Heart left ventricle (tissue), 16 donors: ENCODE data around the gene OXGR1. TPM values are rescaled to one million over a fixed set of nuclear protein-coding genes. Genes with fewer than 3 reads are reported as not detected.

ENCODE experiments used
- ATAC-seq, 4 donors: fragments of 200-7000 bp; cut with Tn5 transposase; one replicate each; pipeline ENCODE4 v1.9.1; 2020 to 2022; ENCODE audit warnings: moderate library complexity in 4 of 4, mild to moderate bottlenecking in 3 of 4, moderate number of reproducible peaks in 1 of 4
- DNase-seq, 5 donors: peaks; one replicate each; pipeline ENCODE4 v3.0.0-alpha.2; 2020
- H3K27ac ChIP-seq, 12 donors: fragments of 200-600 bp; sonication (generic) in 4 of 12; one replicate each; pipeline versions ENCODE4 v1.5.0 to v1.8.0; 2016 to 2022; ENCODE audit warnings: mild to moderate bottlenecking in 2 of 12
- H3K27me3 ChIP-seq, 9 donors: fragments of 200-600 bp; sonication (generic) in 2 of 9; one replicate each; pipeline versions ENCODE4 v1.5.1 to v1.8.0; 2016 to 2022; ENCODE audit warnings: mild to moderate bottlenecking in 3 of 9
- H3K36me3 ChIP-seq, 9 donors: fragments of 200-600 bp; sonication (generic) in 2 of 9; one replicate each; pipeline versions ENCODE4 v1.5.0 to v1.8.0; 2018 to 2022; ENCODE audit warnings: mild to moderate bottlenecking in 2 of 9
- H3K4me1 ChIP-seq, 12 donors: fragments of 200-600 bp; sonication (generic) in 4 of 12; one replicate each; pipeline versions ENCODE4 v1.5.0 to v1.8.0; 2016 to 2022; ENCODE audit warnings: mild to moderate bottlenecking in 3 of 12
- H3K4me3 ChIP-seq, 12 donors: fragments of 200-600 bp; sonication (generic) in 4 of 12; one replicate each; pipeline versions ENCODE4 v1.5.0 to v1.8.0; 2017 to 2022; ENCODE audit warnings: mild to moderate bottlenecking in 9 of 12, moderate library complexity in 4 of 12
- H3K9me3 ChIP-seq, 12 donors: fragments of 200-600 bp; sonication (generic) in 4 of 12; one replicate each; pipeline versions ENCODE4 v1.5.0 to v1.8.0; 2016 to 2022; ENCODE audit warnings: mild to moderate bottlenecking in 1 of 12
- CTCF ChIP-seq, 12 donors: fragments of 200-600 bp; sonication (generic) in 4 of 12; IDR thresholded peaks; one replicate each; pipeline versions ENCODE4 v1.5.0 to v1.8.0; 2018 to 2022; ENCODE audit warnings: antibody characterized with exemption in 12 of 12, mild to moderate bottlenecking in 5 of 12
- POLR2A ChIP-seq, 2 donors: fragments of 450-650 bp; IDR thresholded peaks; one replicate each; pipeline ENCODE4 v1.6.1; 2017; ENCODE audit warnings: antibody characterized with exemption in 2 of 2, mild to moderate bottlenecking in 2 of 2, moderate library complexity in 2 of 2
- WGBS, 4 donors: extraction: QIAGEN DNeasy Blood & Tissue Kit in 2 of 4; methylation state at CpG; one replicate each; pipeline versions ENCODE4 v1.1.5 to v1.1.7; 2013 to 2018; 5-methylcytosine and 5-hydroxymethylcytosine counted together
- intact Hi-C, 10 donors: fragments of 100-400 bp; cut with DNase I; formaldehyde crosslinking; loops; one replicate each; pipeline versions ENCODE4 v1.11.1 to v1.14.2; 2022
- polyA plus RNA-seq, 2 donors: library from polyadenylated mRNA; stranded (reverse); fragments of 200-250 nt; gene quantifications; one replicate each; pipeline ENCODE4 v1.2.3, GENCODE V29; 2013
- total RNA-seq, 9 donors: library from RNA; depleted of rRNA in 2 of 9; stranded (reverse); fragments of >200 nt in 2 of 9; fragmentation: NEBNext Ultra II Directional in 3 of 9; extraction: Animal tissue kit (Norgen Biotek cat#: 25700) in 3 of 9; gene quantifications; one replicate each; pipeline versions ENCODE4 v1.1.0 to v1.2.4, GENCODE V29; 2016 to 2023
- donor health status: ischemic (EF 13 %, LVEDD 7.1; RV severe dilation, severe dysfunction).
- donor health status: healthy with polysubstance abuse.
- donor health status: DM: no; HTN: yes; CAD: no.
- donor health status: DM: no; HTN: no; CAD: no.
- donor health status: ischemic (EF 25% LVEDD 6.9; RV normal size, moderate dysfunction).
- donor health status: ischemic (EF 25% LVEDD 5.7; RV mildly dilated, moderate dysfunction).
- donor health status: healthy.
- donor health status: DM: yes; HTN: yes; CAD: no.
- donor health status: ischemic (EF 35%, LVEDD 5.7; RV mildly dilated, moderate dysfunction).
- donor health status: nonischemic (EF 11% LVEDD 7.7; RV severe dilation, severe dysfunction).
- donor health status: DM: yes; HTN: yes; CAD: no.
- donor health status: PGD.
- donor health status: ischemic (EF 29% LVEDD 5.4; RV normal size, mild dysfunction).
- donor health status: nonischemic (EF 23%, LVEDD 6.1; RV moderate dilation, normal function).

Gene OXGR1
- total and polyA plus RNA-seq, 11 donors, result 0.04 to 0.99 (median 0.16) TPM; not detected in 8

GRCh38 chr13:96940961-96941360 lies 53.3 kb downstream of the OXGR1 start:
- 73 to 83% (median 79%) methylated on average over 1 of the region's 1 CpG for WGBS, 4 donors
- Histone ChIP-seq H3K4me1 (no peaks in the 10 kb centered on the region), H3K27ac (no peak overlapping the region), H3K36me3 (no peaks in the 10 kb centered on the region), H3K27me3 (no peaks in the 10 kb centered on the region), H3K9me3 (no peaks in the 10 kb centered on the region), H3K4me3 (no peak overlapping the region)
- ATAC-seq (no peak), DNase-seq (no peak)
- intact Hi-C loops, result no loop called here
- TF ChIP-seq POLR2A (IDR thresholded peaks at IDR 0.05) (no peak), CTCF (IDR thresholded peaks at IDR 0.05) (no peak)

GRCh38 chr13:96935901-96936300 lies 58.4 kb downstream of the OXGR1 start:
- H3K9me3 ChIP-seq, result no peaks in the 10 kb centered on the region
- TF ChIP-seq POLR2A (IDR thresholded peaks at IDR 0.05), result no peak
- TF ChIP-seq CTCF (IDR thresholded peaks at IDR 0.05), result no peak
- no peak overlapping the region for H3K27ac ChIP-seq
- H3K4me3 ChIP-seq, result no peak overlapping the region
- no peaks in the 10 kb centered on the region for H3K27me3 ChIP-seq
- DNase-seq, result no peak
- no peaks in the 10 kb centered on the region for H3K36me3 ChIP-seq
- no peak for ATAC-seq
- intact Hi-C loops, result no loop called here
- 53 to 72% (median 69%) methylated on average over 3 of the region's 3 CpGs for WGBS, 4 donors
- H3K4me1 ChIP-seq, result no peaks in the 10 kb centered on the region

Other genes starting within 250 kb of the OXGR1 start
- 100 to 1,000 TPM in 1 of 9 donors, 10 to 100 TPM in 8; 59.4 to 100 (median 83.1) TPM for gene MBNL2, start 227.9 kb upstream of the OXGR1 start, total RNA-seq
- gene MBNL2, start 227.9 kb upstream of the OXGR1 start, polyA plus RNA-seq, result 10 to 100 TPM; 18.5 to 41.9 TPM